Measurements from ENCODE around the gene TPX2.

Gene TPX2

GRCh38 chr20:31704225-31705119 is 34.6 kb upstream of the TPX2 start:
- DNase-seq (ENCODE audit: low read depth) = peak; percentile 67
- H3K4me3 ChIP-seq (ENCODE audit: low read length) = no peak overlapping the region
- TF ChIP-seq CTCF (conservative IDR thresholded peaks at IDR 0.05; ENCODE audit: low read depth, low read length) = no peak

- H3K4me3 ChIP-seq (ENCODE audit: low read length) = no peak overlapping the region
- no peak for TF ChIP-seq CTCF (conservative IDR thresholded peaks at IDR 0.05; ENCODE audit: low read depth, low read length)
- no peak for DNase-seq (ENCODE audit: low read depth)
These were observed 33.9 kb upstream of the TPX2 start for GRCh38 chr20:31705191-31705590.

GRCh38 chr20:31705598-31706597 is 33.2 kb upstream of the TPX2 start:
- DNase-seq (ENCODE audit: low read depth) = no peak
- TF ChIP-seq CTCF (conservative IDR thresholded peaks at IDR 0.05; ENCODE audit: low read depth, low read length) = no peak
- H3K4me3 ChIP-seq (ENCODE audit: low read length) = no peak overlapping the region

- no peak overlapping the region for H3K4me3 ChIP-seq (ENCODE audit: low read length)
- no peak for TF ChIP-seq CTCF (conservative IDR thresholded peaks at IDR 0.05; ENCODE audit: low read depth, low read length)
- DNase-seq (ENCODE audit: low read depth) = no peak
These were observed 32.4 kb upstream of the TPX2 start for GRCh38 chr20:31706607-31707257.

- no peak for DNase-seq (ENCODE audit: low read depth)
- no peak for TF ChIP-seq CTCF (conservative IDR thresholded peaks at IDR 0.05; ENCODE audit: low read depth, low read length)
- H3K4me3 ChIP-seq (ENCODE audit: low read length) = no peak overlapping the region
These were observed 31.9 kb upstream of the TPX2 start for GRCh38 chr20:31707258-31707615.

GRCh38 chr20:31707994-31708735 is 30.9 kb upstream of the TPX2 start:
- no peak overlapping the region for H3K4me3 ChIP-seq (ENCODE audit: low read length)
- TF ChIP-seq CTCF (conservative IDR thresholded peaks at IDR 0.05; ENCODE audit: low read depth, low read length) = no peak
- DNase-seq (ENCODE audit: low read depth) = no peak

All from retinal pigment epithelial cell (primary cell).